Neutrophil (primary cell): ENCODE measurements around the gene TMEM43.

Experiments used
- H3K27ac ChIP-seq: fragments of 200-600 bp; sonication (generic); 2 replicates; pipeline ENCODE4 v1.5.1; 2016; ENCODE audit warnings: mild to moderate bottlenecking, moderate library complexity
- H3K27me3 ChIP-seq: fragments of 200-600 bp; sonication (generic); 2 replicates; pipeline ENCODE4 v1.6.0; 2016; ENCODE audit warnings: mild to moderate bottlenecking
- H3K36me3 ChIP-seq: fragments of 200-600 bp; sonication (generic); 2 replicates; pipeline ENCODE4 v1.5.1; 2017
- H3K4me1 ChIP-seq, 2 experiments: fragments of 200-600 bp in 1 of 2; sonication (generic) in 1 of 2; 1 replicate in 1 of 2; 2 replicates in 1 of 2; pipeline versions ENCODE4 v1.5.1 to v1.6.1; 2013 to 2016; ENCODE audit warnings: low read depth in 1 of 2, low read length in 1 of 2, mild to moderate bottlenecking in 1 of 2, moderate library complexity in 1 of 2; ENCODE audit not compliant: control insufficient read depth in 1 of 2, insufficient read depth in 1 of 2
- H3K4me3 ChIP-seq, 2 experiments: fragments of 200-600 bp in 1 of 2; sonication (generic) in 1 of 2; 1 replicate in 1 of 2; 2 replicates in 1 of 2; pipeline ENCODE4 v1.5.1; 2013 to 2016; ENCODE audit warnings: low read depth in 1 of 2, low read length in 1 of 2, mild to moderate bottlenecking in 1 of 2, moderate library complexity in 1 of 2
- H3K9me3 ChIP-seq: fragments of 200-600 bp; sonication (generic); 2 replicates; pipeline ENCODE4 v1.5.1; 2016
- CTCF ChIP-seq: fragments of 200-600 bp; sonication (generic); IDR thresholded peaks from 2 replicates; pipeline ENCODE4 v1.5.1; 2016; ENCODE audit warnings: antibody characterized with exemption

Gene TMEM43

DNA sequence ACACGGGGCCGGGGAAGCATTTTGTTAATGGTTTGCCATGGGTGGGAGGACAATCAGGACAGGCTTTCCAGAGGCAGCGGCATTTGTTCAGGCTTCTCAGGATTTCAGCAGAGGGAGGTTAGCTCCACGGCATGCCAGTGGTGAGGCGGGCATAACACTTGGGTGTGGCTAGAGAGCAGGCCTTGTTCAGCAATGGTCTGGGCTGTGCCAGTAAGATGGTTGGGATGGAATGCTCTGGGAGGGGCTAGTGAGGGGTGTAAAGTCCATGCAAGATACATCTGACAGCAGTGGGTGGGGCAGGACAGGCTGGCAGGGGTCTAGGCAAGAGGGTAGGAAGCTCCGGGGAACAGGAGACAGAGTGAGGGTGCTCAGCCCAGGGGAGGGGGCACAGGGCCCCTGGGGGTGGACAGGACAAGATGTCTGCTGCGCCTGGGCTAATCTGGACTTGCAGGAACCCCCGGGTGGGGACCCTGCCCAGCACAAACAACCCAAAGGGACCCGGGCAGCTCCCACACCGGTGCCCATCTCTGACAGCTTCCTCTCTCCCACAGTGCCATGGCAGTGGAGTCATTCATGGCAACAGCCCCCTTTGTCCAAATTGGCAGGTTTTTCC lies 8.4 kb downstream of the TMEM43 start:
- TF ChIP-seq CTCF: no peak
- Histone ChIP-seq H3K36me3 (peaks cover 99% of the 10 kb centered on the region), H3K4me3 (no peak overlapping the region), H3K9me3 (no peaks in the 10 kb centered on the region), H3K27me3 (no peaks in the 10 kb centered on the region), H3K4me1 (no peaks in the 10 kb centered on the region), H3K27ac (no peak overlapping the region)

GRCh38 chr3:14133876-14134275 lies 9.0 kb downstream of the TMEM43 start:
- Histone ChIP-seq H3K4me1 (no peaks in the 10 kb centered on the region), H3K36me3 (peaks cover 99% of the 10 kb centered on the region), H3K4me3 (no peak overlapping the region), H3K27me3 (no peaks in the 10 kb centered on the region), H3K9me3 (no peaks in the 10 kb centered on the region), H3K27ac (no peak overlapping the region)
- TF ChIP-seq CTCF: no peak

DNA sequence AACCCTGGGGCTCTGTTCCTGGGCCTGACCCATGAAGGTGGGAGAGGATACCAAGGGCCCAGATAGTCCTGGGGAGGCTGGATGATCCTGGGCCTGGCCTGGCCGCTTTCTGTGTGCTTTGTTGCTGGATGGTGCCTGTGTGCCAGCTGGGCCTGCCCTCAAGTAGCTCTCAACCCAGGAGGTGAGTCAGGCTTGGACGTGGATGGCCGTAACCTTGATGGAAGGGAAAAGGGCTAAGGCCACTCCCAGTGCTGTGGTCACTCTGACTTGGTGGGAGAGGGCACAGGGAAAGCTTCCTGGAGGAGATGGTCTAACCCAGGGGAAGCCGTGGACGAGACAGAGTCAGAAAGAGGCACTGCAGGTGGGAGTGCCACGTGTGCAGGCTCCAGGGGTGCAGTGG lies 9.4 kb downstream of the TMEM43 start:
- no peak overlapping the region for H3K27ac ChIP-seq
- no peak for TF ChIP-seq CTCF
- peaks cover 100% of the 10 kb centered on the region for H3K36me3 ChIP-seq
- H3K4me1 ChIP-seq: no peaks in the 10 kb centered on the region
- no peaks in the 10 kb centered on the region for H3K27me3 ChIP-seq
- no peak overlapping the region for H3K4me3 ChIP-seq
- H3K9me3 ChIP-seq: no peaks in the 10 kb centered on the region

DNA sequence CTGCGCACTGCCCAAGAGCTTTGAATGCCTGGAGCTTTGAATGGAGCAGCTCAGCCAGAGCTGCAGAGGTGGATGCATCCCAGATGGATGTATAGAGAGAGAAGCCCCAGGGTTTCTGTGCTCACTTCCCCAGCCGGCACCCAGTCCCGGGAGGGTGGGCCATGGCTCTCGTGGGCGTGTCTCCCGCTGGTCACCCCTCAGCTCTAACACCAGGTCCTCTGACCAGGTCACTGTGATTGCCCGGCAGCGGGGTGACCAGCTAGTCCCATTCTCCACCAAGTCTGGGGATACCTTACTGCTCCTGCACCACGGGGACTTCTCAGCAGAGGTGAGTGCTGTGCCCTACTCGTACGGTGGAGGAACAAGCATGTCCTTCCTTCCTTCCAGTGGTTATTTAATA lies 10.7 kb downstream of the TMEM43 start:
- no peak for TF ChIP-seq CTCF
- no peaks in the 10 kb centered on the region for H3K9me3 ChIP-seq

DNA sequence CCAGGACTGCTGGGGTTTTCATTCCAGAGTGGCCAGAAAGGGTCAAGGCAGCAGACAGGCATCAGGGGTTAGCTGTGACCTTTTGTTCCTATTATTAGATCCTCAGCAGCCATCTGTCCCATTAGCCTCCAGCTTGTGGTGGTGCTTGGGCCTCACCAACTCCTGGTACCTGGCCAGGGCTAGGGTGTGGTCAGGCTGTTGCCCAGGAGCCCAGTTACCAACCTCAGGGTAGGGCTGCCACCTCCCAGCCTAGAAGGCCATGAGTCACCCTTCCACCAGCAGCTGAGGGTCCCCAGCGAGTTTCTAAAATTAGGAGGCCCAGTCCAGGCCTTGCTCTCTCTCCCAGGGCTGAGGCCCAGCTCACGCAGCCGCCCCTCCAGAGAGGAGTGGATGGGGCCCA lies 12.2 kb downstream of the TMEM43 start:
- H3K27ac ChIP-seq: no peak overlapping the region
- H3K27me3 ChIP-seq: no peaks in the 10 kb centered on the region
- H3K4me3 ChIP-seq: no peak overlapping the region
- H3K36me3 ChIP-seq: peaks cover 100% of the 10 kb centered on the region
- H3K9me3 ChIP-seq: no peaks in the 10 kb centered on the region
- TF ChIP-seq CTCF: no peak
- no peaks in the 10 kb centered on the region for H3K4me1 ChIP-seq

More for the DNA sequence above, 10.7 kb downstream of the TMEM43 start:
- Histone ChIP-seq H3K36me3 (peaks cover 100% of the 10 kb centered on the region), H3K27me3 (no peaks in the 10 kb centered on the region), H3K4me3 (no peak overlapping the region), H3K27ac (no peak overlapping the region), H3K4me1 (no peaks in the 10 kb centered on the region)
